GM19023 (cell line): Measurements from ENCODE around the gene OLFML2A.

Experiments
- ATAC-seq: cut with Tn5 transposase; IDR thresholded peaks from one replicate; pipeline ENCODE4 v1.9.1; 2021; ENCODE audit warnings: mild to moderate bottlenecking, moderate library complexity; ENCODE audit not compliant: unreplicated experiment

Gene OLFML2A

DNA sequence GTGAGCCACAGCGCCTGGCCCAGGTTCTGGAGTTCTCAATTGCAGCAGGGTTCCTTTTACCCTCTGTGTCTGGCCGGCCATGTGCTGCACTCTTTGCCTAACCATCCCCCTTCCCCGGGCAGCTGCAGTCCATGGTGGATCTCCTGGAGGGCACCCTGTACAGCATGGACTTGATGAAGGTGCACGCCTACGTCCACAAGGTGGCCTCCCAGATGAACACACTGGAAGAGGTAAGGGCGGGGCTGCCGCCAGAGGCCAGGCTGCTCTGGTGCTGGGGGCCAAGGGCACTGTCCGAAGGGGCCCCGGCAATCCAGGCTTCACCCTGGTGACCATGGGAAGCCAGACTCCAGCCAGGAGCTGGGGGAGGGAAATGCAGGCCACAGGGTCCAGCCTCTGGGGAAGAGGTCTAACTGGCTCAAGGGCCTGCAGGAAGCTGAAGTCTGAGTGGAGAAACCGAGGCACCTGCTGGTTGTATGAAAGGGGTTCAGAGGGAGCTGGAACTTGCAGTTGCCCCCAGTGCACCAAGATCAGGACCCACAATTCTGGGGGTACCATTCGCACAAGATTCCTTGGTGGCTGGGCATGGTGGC lies 18.1 kb downstream of the OLFML2A start:
- no peak for ATAC-seq

DNA sequence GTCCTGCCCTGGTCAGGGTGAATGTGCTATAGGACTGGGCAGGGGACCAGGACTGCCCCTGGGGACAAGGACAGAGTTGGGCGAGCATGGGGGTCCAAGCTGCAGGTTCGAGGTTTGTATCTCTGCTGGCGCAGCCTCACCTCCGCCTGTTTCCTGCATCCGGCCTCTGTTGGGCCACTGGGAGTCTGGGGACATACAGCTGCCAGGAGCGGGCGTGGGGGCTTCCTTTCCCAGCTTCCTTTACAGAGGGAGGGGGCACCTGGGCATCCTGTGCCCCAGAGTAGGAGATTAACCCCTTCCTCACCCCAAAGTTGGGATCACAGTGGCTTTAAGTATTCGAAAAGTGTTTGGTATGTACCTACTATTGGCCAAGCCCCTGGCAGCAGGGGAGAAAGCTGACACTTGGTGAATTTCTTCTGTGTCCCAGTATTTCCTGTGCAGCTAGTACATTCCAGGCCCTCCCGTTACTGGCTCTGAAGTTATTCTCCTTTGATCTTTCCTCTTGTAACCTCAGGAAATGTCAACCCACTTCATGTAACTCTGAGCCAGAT lies 19.0 kb downstream of the OLFML2A start:
- ATAC-seq: no peak

DNA sequence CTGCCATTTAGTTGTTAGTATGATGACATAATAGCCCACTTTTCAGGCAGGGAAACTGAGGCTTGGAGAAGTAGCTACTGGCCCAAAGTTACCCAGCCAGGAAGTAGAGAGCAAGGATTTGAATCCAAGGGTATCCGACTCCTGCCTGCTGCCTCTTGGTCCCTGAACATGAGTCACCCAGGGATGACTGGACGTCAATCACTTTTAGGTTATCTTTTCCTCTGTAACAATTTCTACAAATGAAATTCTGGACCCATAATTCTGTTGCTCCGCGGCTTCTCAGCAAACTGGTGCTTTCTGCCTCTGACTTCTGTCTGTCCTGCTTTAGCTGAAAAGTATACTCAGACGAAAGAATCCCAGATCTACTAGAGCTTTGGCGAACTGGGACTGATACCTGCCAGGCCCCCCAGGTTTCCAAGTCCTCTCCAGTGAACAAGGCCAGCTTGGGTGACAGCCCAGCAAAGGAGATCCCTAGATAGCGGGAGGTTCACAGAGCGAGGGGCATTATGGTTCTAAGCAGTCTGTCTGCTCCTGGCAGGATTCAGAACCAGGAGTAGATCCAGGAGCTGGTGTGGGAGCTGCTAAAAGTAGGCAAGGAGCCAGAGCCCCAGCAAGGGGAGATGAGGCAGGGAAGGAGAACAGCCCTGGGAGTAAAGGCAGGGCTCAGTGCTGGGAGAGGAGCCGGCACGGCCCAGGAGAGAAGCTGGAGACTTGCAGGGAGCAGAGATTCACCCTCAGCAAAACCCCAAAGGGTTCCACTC lies 20.6 kb downstream of the OLFML2A start:
- ATAC-seq: no peak

DNA sequence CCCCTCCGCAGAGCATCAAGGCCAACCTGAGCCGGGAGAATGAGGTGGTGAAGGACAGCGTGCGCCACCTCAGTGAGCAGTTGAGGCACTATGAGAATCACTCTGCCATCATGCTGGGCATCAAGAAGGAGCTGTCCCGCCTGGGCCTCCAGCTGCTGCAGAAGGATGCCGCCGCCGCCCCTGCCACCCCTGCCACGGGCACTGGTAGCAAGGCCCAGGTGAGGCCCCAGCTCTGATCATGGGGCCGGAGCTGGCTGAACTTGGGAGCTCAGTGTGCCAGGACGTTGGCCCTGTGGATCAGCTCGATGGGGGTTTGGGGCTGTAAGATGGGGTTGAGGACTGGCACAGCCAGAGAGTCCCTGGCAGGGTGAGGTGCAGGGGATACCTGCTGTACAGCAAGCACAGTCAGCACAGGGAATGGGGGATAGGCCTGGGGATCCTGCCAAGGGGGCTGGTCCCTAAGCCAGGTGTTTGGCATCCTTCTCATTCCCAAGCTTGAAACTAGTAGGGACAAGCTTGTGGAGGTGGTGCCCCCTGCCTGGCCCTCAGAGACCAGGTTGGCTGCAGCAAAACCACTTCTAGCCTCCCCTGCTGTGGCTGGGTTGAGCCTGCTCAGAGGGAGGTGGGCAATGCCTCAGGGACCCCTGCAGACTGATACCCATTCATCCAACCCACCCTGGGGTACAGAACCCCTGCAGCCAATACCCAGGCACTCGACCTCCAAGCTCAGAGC lies 22.5 kb downstream of the OLFML2A start:
- ATAC-seq: no peak

DNA sequence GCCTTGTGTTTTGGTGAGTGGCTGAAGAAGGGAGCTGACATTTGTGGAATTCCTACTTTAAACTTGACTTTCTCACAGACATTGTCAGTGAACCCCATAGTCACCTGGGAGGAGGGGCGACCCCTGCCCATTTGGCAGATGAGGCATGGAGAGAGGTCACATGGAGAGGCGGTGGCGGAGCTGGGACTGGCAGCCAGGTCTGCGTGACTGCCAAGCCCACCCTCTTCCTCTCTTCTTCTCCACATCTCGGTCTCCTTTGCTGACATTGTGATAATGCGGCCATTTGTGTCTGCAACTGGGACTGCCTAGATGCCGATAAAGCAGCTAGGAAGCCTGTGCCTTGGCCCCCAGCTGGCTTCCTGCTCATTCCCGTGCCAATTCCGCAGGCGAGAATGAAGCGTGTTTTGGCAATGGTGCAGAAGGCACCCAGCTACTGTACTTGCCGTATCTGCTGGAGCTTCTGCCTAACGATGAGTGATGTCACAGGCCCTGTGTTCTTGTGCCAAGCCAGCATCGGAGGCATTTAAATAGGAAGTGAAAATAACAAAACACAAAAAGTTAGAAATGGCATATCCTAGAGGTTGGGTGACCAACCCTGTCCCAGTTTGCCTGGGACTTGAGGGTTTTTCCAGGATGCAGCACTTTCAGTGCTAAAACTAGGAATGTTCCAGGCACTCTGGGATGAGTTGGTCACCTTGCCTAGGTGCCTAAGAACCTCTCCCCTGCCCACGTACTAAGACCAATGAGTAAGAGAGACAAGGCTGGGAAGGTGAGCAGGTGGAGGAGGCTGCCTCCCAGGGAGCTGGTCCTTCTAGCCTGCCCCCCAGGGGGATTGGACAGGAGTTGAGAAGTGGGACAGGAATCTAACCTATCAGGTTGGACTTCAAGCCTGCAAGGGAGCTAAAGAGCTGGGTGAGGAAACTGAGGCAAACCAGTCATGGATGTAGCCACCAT lies 23.6 kb downstream of the OLFML2A start:
- no peak for ATAC-seq

DNA sequence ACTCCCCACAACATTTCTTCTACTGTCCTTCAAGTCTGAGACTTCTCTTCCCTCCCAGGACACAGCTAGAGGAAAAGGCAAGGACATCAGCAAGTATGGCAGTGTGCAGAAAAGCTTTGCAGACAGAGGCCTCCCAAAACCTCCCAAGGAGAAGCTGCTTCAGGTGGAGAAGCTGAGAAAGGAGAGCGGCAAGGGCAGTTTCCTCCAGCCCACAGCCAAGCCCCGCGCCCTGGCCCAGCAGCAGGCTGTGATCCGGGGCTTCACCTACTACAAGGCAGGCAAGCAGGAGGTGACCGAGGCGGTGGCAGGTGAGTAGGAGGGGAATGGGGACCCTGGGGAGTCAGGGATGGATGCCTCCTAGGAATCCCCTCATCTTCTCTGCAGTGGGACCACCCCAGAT lies 24.4 kb downstream of the OLFML2A start:
- no peak for ATAC-seq

DNA sequence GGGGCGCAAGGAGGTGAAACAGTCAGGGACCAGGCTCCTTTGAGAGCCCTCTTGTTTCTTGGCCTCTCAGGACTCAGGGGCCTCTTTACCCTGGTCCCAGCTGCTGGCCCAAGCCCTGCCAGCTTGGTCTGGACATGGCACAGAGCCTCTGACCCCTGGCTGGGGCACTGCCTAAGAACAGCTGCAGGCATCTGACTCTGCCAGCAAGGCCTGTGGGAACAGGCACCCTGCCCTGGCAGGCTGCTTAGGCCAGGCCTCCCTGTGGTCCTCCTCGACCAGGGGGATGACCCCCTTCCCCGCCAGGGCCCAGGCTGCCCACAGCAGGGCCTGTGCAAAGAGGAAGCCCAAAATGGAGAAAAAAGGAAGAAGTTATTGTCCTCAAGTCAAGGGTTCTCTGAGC lies 25.5 kb downstream of the OLFML2A start:
- ATAC-seq: no peak

DNA sequence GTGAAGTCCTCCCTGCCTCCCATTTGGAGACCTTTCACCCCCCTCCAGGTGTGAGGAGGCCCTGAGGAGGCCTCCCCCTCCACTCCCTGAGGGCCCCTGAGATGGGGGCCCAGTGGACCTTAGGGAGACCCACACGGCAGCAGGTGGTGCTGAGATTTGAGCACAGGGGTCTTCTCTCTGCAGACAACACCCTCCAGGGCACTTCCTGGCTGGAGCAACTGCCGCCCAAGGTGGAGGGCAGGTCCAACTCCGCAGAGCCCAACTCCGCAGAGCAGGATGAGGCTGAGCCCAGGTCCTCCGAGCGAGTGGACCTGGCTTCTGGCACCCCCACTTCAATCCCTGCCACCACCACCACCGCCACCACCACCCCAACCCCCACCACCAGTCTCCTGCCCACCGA lies 27.0 kb downstream of the OLFML2A start:
- no peak for ATAC-seq

DNA sequence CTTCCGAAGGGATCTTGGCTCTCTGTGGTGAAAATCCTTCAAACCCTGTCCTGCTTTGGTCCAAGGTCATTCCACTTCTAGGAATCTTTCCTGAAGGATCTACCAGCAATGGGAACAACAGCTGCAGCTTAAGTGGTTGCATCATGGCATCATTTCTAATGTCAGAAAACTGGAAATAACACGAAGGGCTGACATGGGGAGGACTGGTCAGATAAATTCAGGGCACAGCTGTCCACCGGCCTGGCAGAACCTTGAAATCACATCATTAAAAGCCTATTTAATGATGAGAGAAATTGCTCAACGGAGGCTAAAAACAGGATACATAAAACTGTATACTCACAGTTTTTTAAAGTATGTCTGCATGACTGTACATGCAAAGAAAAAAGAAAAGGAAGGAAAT lies 28.3 kb downstream of the OLFML2A start:
- no peak for ATAC-seq

DNA sequence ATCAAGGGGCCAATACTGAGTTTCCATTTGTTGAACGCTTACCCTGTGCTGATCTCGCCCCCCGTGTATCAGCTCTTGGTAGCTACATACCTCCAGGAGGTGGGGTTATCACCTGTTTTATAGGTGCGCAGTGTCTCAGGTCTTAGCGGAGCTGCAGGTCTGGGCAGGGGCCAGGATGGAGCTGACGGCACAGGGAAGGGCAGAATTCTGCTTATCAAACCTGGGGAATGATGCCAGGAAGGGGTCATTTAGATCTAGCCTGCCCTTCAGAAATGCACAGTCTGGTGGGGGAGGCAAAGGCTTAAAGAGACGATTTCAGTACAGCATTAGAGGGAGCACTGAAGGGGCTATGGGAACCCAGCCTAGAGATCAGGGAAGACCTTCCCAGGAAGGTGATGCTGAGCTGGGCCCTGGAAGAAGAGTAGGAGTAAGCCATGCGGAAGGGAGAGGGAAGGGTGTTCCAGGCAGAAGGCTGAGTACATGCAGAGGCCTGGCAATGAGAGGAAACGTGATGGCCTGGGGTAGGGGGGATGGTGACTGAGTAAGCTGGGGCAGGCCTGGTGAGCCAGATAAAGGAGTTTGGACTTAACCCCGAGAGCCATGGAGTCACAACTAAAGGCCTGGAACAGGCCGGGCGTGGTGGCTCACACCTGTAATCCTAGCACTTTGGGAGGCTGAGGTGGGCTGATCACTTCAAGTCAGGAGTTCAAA lies 31.5 kb downstream of the OLFML2A start:
- no peak for ATAC-seq

DNA sequence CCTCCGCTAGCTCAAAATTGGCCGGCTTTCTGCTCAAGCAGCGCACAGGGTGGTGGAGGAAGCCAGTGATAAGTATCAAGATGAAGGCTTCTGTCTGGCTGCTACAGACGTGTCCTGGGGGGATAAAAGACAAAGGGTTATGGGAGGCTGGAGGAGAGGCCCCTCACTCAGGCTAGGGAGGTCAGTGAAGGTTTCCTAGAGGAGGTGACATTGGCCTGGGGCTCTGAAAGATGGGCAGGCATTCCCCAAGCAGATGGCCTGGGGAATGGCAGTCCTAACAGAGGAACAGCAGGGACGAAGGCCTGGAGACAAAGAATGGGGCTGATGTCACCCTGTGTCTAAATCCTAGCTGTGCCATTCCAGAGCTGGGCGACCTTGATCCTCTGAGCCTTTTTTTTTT lies 32.3 kb downstream of the OLFML2A start:
- ATAC-seq: no peak

DNA sequence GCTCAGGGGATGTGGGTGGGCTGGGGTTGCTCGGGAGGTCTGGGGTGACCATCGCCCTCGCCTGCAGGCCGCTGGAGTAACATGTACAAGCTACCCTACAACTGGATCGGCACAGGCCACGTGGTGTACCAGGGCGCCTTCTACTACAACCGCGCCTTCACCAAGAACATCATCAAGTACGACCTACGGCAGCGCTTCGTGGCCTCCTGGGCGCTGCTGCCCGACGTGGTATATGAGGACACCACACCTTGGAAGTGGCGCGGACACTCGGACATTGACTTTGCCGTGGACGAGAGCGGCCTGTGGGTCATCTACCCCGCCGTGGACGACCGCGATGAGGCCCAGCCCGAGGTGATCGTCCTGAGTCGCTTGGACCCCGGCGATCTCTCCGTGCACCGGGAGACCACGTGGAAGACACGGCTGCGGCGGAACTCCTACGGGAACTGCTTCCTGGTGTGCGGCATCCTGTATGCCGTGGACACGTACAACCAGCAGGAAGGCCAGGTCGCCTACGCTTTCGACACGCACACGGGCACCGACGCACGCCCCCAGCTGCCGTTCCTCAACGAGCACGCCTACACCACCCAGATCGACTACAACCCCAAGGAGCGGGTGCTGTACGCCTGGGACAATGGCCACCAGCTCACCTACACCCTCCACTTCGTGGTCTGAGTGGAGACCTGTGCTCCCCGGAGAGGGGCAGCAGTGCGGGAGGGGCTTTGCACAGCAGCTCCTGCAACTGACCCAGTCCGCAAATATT lies 33.0 kb downstream of the OLFML2A start:
- ATAC-seq: no peak

DNA sequence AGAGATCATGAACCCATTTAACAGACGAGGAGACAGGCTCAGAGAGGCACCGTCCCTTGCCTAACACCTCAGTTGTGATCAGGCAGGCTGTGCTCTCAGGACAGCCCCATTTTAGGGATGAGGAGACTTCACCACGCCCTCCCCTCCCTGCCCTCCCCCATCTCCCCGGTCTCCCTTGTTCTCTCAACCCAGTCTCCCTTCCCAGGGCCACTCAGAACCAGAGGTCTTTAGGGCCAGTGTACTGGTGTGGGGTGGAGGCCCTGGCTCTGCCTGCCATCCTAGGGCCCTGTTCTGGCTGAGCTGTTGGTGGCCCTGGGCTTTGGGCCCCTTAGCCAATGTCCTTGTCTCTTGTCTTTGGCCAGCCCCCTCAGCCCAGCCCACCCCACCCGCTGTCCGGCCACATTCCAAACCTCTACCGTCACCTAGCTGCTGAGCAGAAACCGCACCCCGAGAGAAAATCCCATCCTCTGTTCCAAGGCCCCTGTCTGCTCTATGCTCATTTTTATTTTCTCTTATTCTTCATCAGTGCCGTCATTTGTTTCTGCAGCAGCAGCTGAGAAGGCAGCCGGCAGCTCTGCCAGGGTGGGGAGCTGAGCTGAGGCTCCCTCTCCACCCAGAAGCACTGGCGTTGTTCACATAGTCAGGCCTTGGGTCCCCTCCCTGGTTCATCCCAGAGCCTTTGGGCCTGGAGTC lies 33.9 kb downstream of the OLFML2A start:
- no peak for ATAC-seq

DNA sequence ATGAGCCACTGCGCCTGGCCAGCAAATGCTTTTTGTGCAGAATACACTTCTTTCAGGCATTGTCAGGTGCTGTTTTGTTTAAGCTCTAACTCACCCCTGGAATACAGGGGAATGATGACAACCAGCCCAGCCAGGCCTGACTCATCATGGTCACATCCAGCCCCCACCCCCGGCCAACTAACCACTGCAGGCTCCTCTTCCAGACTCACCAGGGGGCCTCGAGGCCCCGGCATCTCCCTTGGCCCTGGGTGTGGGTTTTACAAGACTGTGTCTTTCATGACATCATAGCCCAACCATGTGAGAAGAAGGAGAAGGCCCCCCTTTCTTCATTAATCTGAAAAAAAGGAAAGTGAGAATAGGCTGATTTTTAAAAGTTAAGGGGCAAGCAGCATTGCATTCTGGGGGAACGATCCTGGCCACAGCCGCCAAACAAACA lies 35.5 kb downstream of the OLFML2A start:
- no peak for ATAC-seq

DNA sequence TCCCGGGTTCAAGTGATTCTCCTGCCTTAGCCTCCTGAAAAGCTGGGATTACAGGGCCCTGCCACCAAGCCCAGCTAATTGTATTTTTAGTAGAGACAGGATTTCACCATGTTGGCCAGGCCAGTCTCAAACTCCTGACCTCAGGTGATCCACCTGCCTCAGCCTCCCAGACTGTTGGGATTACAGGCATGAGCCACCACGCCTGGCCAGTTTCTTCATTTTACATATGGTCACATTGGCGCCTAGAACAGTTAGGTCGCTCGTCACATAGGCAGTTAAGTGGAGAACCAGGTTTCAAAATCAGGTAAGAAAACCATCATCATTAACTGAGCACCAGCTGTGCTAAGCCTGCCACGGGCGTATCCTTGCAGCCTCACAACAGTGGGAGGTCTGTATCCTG lies 36.1 kb downstream of the OLFML2A start:
- no peak for ATAC-seq

DNA sequence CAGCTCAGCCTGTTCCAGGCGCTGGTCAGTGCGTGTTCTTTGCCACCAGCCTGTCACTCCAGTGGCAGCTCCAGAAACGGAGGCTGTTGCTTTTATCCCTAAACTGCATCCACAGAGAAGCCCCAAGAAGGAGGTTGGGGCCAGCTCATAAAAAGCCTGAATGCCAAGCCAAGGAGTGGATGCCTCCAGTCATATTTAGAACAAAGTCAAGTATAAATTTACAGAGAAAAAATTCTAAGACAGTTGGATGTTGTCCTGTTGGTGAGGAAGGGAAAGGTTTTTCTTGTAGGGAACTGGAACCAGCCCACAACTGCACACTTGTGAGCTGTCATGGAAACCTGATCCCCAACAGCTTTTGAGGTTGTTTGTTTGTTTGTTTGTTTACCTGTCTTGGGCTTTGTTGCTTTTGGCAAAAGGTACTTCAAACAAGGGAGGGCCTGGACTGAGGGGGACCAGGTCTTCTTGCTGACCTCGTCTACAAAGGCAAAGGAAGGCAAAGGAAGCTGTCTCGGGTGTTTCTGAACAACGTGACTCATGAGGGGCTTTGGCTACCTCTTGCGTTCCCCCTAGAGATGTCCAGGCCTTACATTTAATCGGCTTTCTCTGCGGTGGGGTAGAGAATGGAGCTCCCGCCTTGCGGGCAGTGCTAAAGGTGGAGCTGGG lies 36.7 kb downstream of the OLFML2A start:
- no peak for ATAC-seq

DNA sequence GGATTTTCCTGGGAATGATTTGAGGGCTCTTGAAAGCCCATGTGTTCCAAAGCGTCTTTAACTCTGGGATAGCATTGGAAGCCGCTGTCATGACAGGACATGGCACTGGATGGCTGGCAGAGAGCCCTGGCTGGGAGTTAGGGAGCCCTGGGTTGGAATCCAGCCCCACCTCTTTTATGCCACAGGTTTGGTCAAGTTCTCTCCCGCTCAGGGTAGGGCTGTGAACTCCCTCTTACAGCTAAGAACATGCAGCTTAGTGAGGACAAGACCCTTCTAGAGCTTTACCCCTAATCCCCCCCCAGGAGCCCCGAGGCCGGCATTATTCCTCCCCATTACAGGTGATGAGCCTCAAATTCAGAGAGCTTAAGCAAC lies 37.2 kb downstream of the OLFML2A start:
- no peak for ATAC-seq

DNA sequence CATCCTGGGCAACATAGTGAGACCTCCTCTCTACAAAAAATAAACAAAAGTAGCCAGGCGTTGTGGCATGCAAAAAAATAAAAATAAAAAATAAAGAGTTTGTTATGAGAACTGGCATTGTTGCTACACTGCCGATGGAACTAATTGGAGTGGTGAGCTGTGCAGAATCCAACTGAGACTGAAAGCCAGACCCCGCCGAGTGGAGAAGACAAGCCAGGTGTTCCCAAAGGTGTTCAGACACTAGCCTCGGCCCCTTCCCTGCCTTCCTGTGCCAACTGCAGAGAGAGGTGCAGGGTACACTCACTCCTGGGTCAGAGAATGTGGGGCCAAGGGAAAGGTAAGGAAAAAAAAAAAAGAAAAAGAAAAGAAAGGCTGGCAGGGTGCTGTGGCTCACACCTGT lies 38.7 kb downstream of the OLFML2A start:
- ATAC-seq: no peak
